Measurements from ENCODE around the gene LRRK1.

The LRRK1 gene

DNA sequence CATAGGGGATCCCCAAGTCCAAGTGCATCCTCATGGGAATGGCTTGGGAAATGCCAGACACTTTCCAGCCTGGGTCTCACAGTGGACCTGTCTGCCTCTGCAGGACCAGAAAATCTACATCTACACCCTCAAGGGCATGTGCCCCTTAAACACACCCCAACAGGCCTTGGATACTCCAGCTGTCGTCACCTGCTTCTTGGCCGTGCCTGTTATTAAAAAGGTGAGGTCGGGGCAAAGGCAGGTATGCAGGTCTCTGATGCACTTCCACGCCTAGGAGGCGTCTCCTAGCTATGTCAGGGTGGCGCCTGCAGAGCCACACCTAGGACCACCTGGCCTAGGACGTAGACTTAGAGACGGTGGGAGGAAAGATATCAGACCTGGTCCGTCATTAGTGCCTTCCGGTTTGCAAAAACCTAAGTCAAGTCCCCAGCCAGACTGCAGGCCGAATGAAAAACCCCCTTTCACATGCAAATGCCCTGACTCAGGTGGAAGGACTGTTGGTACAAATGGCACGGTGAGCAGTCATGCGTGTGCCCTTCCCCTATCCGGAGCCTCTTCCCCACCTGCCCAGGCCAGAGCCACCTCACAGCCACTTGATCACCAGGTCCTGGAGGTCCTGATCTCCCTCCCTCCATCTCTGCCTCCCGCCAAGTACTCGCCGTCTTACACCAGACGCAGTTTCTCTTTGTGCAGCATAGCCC is 143.5 kb downstream of the LRRK1 start:
- Histone ChIP-seq H3K27ac (ENCODE audit: low read length) (peak overlapping the region; percentile 44), H3K79me2 (ENCODE audit: low read length) (no peaks in the 10 kb centered on the region), H3K4me2 (ENCODE audit: low read length) (peak overlapping the region; percentile 50), H3K27me3 (ENCODE audit: low read depth, low read length) (no peaks in the 10 kb centered on the region), H2AFZ (ENCODE audit: low read depth, low read length) (no peak overlapping the region), H3K9me3 (ENCODE audit: insufficient read depth, low read length) (no peaks in the 10 kb centered on the region), H3K36me3 (replicated peaks; ENCODE audit: low read depth, low read length) (peaks cover 78% of the 10 kb centered on the region), H4K20me1 (ENCODE audit: insufficient read depth, low read length) (0 out of 2 replicates have a peak, but pooled peaks cover 12% of the 10 kb centered on the region), H3K4me3 (ENCODE audit: low read length) (no peak overlapping the region), H3K4me1 (ENCODE audit: low read length) (peaks cover 23% of the 10 kb centered on the region), H3K9ac (ENCODE audit: low read length) (no peak overlapping the region)
- no peak for TF ChIP-seq EZH2phosphoT487 (IDR thresholded peaks at IDR 0.05; ENCODE audit: low read depth)
- TF ChIP-seq, protein P1, sequence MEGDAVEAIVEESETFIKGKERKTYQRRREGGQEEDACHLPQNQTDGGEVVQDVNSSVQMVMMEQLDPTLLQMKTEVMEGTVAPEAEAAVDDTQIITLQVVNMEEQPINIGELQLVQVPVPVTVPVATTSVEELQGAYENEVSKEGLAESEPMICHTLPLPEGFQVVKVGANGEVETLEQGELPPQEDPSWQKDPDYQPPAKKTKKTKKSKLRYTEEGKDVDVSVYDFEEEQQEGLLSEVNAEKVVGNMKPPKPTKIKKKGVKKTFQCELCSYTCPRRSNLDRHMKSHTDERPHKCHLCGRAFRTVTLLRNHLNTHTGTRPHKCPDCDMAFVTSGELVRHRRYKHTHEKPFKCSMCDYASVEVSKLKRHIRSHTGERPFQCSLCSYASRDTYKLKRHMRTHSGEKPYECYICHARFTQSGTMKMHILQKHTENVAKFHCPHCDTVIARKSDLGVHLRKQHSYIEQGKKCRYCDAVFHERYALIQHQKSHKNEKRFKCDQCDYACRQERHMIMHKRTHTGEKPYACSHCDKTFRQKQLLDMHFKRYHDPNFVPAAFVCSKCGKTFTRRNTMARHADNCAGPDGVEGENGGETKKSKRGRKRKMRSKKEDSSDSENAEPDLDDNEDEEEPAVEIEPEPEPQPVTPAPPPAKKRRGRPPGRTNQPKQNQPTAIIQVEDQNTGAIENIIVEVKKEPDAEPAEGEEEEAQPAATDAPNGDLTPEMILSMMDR (IDR thresholded peaks at IDR 0.05; ENCODE audit: low read depth, low read length) = no peak

DNA sequence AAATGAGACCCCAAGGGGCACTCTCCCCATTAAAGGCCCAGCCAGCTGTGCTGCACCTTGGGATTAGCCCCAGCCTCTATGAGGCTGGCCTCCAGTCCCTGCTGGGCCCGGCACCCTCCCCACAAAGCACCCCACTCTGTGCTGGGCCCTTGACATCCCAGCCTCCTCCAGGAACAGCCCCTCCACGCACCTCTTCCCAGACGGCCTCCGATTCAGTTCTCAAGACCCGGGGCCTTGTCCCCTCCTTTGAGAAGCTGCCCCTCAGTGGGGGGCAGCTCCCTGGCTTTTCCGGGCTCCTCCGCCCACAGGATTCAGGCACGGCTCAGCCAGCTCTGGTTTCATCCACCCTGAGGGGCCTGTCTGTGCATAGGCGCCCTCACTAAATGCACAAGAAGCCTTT is 144.1 kb downstream of the LRRK1 start:
- Histone ChIP-seq H2AFZ (ENCODE audit: low read depth, low read length) (no peak overlapping the region), H3K9ac (ENCODE audit: low read length) (no peak overlapping the region), H3K27ac (ENCODE audit: low read length) (peak overlapping the region; percentile 44), H3K79me2 (ENCODE audit: low read length) (no peaks in the 10 kb centered on the region), H4K20me1 (ENCODE audit: insufficient read depth, low read length) (0 out of 2 replicates have a peak, but pooled peaks cover 12% of the 10 kb centered on the region), H3K4me1 (ENCODE audit: low read length) (peaks cover 23% of the 10 kb centered on the region), H3K4me2 (ENCODE audit: low read length) (peak overlapping the region; percentile 50), H3K4me3 (ENCODE audit: low read length) (no peak overlapping the region), H3K27me3 (ENCODE audit: low read depth, low read length) (no peaks in the 10 kb centered on the region), H3K9me3 (ENCODE audit: insufficient read depth, low read length) (no peaks in the 10 kb centered on the region), H3K36me3 (replicated peaks; ENCODE audit: low read depth, low read length) (peaks cover 75% of the 10 kb centered on the region)
- TF ChIP-seq EZH2phosphoT487 (IDR thresholded peaks at IDR 0.05; ENCODE audit: low read depth) = no peak
- TF ChIP-seq, protein P1 (IDR thresholded peaks at IDR 0.05; ENCODE audit: low read depth, low read length) = no peak

DNA sequence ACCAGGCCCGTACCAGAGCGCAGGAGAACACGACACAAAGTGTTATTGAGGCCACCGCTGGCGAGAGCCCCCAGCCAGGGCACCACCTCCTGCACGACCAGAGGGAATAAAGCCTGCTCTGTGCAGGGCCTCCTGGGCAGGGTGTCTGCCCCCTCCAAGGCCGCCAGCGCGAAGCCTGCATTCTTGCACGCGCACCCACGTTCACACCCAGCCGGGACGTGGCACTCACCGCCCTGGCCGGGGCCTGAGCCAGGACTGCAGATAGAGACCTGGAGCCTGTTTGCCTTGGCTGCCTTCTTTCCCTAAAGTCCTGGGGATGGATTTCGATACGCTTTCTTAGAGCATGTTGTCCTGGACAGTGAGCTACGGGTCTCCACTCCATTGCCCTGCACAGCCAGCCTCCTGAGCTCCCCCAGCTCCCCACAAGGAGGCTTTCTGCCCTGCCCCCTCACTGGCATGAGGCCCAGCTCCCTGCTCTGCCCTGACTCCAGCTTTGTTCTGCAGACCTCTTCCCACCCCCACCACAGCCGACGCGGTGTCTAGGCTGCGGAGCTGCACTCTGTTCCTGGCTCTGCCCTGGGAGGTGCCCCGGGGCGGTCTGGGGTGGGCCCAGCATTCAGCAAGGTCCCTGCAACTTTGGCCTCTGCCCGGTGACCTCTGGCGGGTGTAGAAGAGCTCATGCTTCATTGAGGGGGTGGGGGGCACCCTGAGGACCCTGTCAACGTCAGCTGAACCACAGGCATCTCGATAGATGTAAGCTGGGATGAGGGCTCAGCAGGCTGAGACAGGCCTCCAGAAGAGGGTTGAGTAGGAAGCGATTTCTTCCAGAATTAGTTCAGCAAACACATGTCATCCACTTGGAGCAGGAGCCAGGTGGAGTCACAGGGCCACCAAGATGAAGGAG is 145.0 kb downstream of the LRRK1 start:
- H3K9ac ChIP-seq (ENCODE audit: low read length) = no peak overlapping the region
- no peak overlapping the region for H3K4me3 ChIP-seq (ENCODE audit: low read length)
- H2AFZ ChIP-seq (ENCODE audit: low read depth, low read length) = no peak overlapping the region
- no peaks in the 10 kb centered on the region for H3K27me3 ChIP-seq (ENCODE audit: low read depth, low read length)
- peaks cover 23% of the 10 kb centered on the region for H3K4me1 ChIP-seq (ENCODE audit: low read length)
- no peak overlapping the region for H3K4me2 ChIP-seq (ENCODE audit: low read length)
- TF ChIP-seq, protein P1 (IDR thresholded peaks at IDR 0.05; ENCODE audit: low read depth, low read length) = no peak
- no peak for TF ChIP-seq EZH2phosphoT487 (IDR thresholded peaks at IDR 0.05; ENCODE audit: low read depth)
- H3K9me3 ChIP-seq (ENCODE audit: insufficient read depth, low read length) = no peaks in the 10 kb centered on the region
- H4K20me1 ChIP-seq (ENCODE audit: insufficient read depth, low read length) = 0 out of 2 replicates have a peak, but pooled peaks cover 12% of the 10 kb centered on the region
- no peak overlapping the region for H3K27ac ChIP-seq (ENCODE audit: low read length)
- peaks cover 73% of the 10 kb centered on the region for H3K36me3 ChIP-seq (replicated peaks; ENCODE audit: low read depth, low read length)
- no peaks in the 10 kb centered on the region for H3K79me2 ChIP-seq (ENCODE audit: low read length)

Data from OCI-LY3 (cell line).